CD4-positive, alpha-beta T cell treated with Interleukin-15 for 4 hours (primary cell): ENCODE measurements around the gene JADE2.
A peak's percentile ranks its signal among the peaks of the same experiment; 100 is the strongest.

Source experiments
- DNase-seq: peaks from one replicate; pipeline ENCODE4 v3.0.0-alpha.2; 2020; ENCODE audit warnings: low spot score

The JADE2 gene

GRCh38 chr5:134530301-134531077, 5.0 kb downstream of the JADE2 start:
- DNase-seq, result no peak

GRCh38 chr5:134533115-134533815, 7.8 kb downstream of the JADE2 start:
- no peak for DNase-seq

GRCh38 chr5:134534058-134534725, 8.7 kb downstream of the JADE2 start:
- DNase-seq, result no peak

GRCh38 chr5:134534726-134535110, 9.2 kb downstream of the JADE2 start:
- DNase-seq, result no peak

- DNase-seq, result no peak
These were observed 11.4 kb downstream of the JADE2 start for GRCh38 chr5:134536876-134537275.

GRCh38 chr5:134537297-134537696, 11.8 kb downstream of the JADE2 start:
- no peak for DNase-seq

- DNase-seq, result no peak
These were observed 12.8 kb downstream of the JADE2 start for GRCh38 chr5:134538296-134538695.

GRCh38 chr5:134539732-134540131, 14.3 kb downstream of the JADE2 start:
- DNase-seq, result no peak

GRCh38 chr5:134540747-134541733, 15.6 kb downstream of the JADE2 start:
- DNase-seq, result no peak

- no peak for DNase-seq
These were observed 16.4 kb downstream of the JADE2 start for GRCh38 chr5:134541736-134542376.

- DNase-seq, result peak; percentile 37
These were observed 18.5 kb downstream of the JADE2 start for GRCh38 chr5:134543820-134544614.

- DNase-seq, result no peak
These were observed 19.8 kb downstream of the JADE2 start for GRCh38 chr5:134545070-134545868.

- DNase-seq, result no peak
These were observed 21.6 kb downstream of the JADE2 start for GRCh38 chr5:134547066-134547465.

- DNase-seq, result no peak
These were observed 22.1 kb downstream of the JADE2 start for GRCh38 chr5:134547579-134547978.

GRCh38 chr5:134547999-134548658, 22.7 kb downstream of the JADE2 start:
- no peak for DNase-seq

GRCh38 chr5:134549714-134550113, 24.2 kb downstream of the JADE2 start:
- DNase-seq, result no peak

- DNase-seq, result no peak
These were observed 25.1 kb downstream of the JADE2 start for GRCh38 chr5:134550271-134551214.

GRCh38 chr5:134551901-134552300, 26.4 kb downstream of the JADE2 start:
- no peak for DNase-seq
